ENCODE data around the gene UBE3C. TPM values are rescaled to one million over a fixed set of nuclear protein-coding genes. Genes with fewer than 3 reads are reported as not detected.
"Not testable (repeated sequence)": the region's sequence is repeated elsewhere in the genome, so short reads cannot be mapped to it uniquely, and the experiment has no call there.

UBE3C gene
- total RNA-seq, 1 experiment from 2014 or later = 87.6 TPM

DNA sequence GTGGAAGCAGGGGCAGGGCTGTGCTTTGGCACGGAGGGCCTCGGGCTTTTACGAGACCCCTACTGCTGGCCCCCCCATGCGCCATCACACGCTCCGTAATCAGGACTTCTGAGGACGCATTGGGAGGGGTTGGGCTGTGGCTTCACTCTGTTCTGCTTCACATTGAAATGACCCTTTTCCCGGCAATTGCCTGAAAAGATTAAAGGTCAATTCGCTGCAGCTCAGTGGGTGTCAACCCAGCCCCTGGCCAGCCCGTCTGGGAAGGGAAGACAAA, 41.7 kb upstream of the UBE3C start:
- intact Hi-C loops (cut with micrococcal nuclease; ENCODE audit: unreplicated experiment) (no loop called here), in situ Hi-C loops (cut with HindIII; ENCODE audit: low pct_unique_long_range_greater_than_20kb, low sequenced_read_pairs) (no loop called here)
- BruUV-seq (replicated peaks) = no TSS peak
- DNase-seq (ENCODE audit: low read depth, low spot score) (no peak), ATAC-seq (no peak)
- no peaks in the 10 kb centered on the region for H3K27me3 ChIP-seq (ENCODE audit: control insufficient read depth, insufficient read depth, low read length)
- TF ChIP-seq SIN3A (IDR thresholded peaks at IDR 0.05; ENCODE audit: borderline replicate concordance, insufficient read depth, low read depth, low read length) (no peak), POLR2AphosphoS5 (IDR thresholded peaks at IDR 0.05; ENCODE audit: low read depth, low read length) (no peak), TCF7L2 (IDR thresholded peaks at IDR 0.05; ENCODE audit: low read depth, low read length) (no peak)
- TF ChIP-seq, protein P1, sequence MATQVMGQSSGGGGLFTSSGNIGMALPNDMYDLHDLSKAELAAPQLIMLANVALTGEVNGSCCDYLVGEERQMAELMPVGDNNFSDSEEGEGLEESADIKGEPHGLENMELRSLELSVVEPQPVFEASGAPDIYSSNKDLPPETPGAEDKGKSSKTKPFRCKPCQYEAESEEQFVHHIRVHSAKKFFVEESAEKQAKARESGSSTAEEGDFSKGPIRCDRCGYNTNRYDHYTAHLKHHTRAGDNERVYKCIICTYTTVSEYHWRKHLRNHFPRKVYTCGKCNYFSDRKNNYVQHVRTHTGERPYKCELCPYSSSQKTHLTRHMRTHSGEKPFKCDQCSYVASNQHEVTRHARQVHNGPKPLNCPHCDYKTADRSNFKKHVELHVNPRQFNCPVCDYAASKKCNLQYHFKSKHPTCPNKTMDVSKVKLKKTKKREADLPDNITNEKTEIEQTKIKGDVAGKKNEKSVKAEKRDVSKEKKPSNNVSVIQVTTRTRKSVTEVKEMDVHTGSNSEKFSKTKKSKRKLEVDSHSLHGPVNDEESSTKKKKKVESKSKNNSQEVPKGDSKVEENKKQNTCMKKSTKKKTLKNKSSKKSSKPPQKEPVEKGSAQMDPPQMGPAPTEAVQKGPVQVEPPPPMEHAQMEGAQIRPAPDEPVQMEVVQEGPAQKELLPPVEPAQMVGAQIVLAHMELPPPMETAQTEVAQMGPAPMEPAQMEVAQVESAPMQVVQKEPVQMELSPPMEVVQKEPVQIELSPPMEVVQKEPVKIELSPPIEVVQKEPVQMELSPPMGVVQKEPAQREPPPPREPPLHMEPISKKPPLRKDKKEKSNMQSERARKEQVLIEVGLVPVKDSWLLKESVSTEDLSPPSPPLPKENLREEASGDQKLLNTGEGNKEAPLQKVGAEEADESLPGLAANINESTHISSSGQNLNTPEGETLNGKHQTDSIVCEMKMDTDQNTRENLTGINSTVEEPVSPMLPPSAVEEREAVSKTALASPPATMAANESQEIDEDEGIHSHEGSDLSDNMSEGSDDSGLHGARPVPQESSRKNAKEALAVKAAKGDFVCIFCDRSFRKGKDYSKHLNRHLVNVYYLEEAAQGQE (IDR thresholded peaks at IDR 0.05; ENCODE audit: insufficient read depth in 1 of 2, low read depth in 2 of 2, low read length in 1 of 2) = no peak
- TF ChIP-seq, protein P2, sequence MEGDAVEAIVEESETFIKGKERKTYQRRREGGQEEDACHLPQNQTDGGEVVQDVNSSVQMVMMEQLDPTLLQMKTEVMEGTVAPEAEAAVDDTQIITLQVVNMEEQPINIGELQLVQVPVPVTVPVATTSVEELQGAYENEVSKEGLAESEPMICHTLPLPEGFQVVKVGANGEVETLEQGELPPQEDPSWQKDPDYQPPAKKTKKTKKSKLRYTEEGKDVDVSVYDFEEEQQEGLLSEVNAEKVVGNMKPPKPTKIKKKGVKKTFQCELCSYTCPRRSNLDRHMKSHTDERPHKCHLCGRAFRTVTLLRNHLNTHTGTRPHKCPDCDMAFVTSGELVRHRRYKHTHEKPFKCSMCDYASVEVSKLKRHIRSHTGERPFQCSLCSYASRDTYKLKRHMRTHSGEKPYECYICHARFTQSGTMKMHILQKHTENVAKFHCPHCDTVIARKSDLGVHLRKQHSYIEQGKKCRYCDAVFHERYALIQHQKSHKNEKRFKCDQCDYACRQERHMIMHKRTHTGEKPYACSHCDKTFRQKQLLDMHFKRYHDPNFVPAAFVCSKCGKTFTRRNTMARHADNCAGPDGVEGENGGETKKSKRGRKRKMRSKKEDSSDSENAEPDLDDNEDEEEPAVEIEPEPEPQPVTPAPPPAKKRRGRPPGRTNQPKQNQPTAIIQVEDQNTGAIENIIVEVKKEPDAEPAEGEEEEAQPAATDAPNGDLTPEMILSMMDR (IDR thresholded peaks at IDR 0.05) = no peak
- H3K9me3 ChIP-seq (ENCODE audit: control insufficient read depth, insufficient read depth, low read depth, low read length) = no peaks in the 10 kb centered on the region
- POLR2A ChIA-PET = no interaction called here
- H3K27ac ChIP-seq (ENCODE audit: low read length) = no peak overlapping the region
- H3K4me1 ChIP-seq (ENCODE audit: control insufficient read depth, insufficient read depth, low read length) = no peaks in the 10 kb centered on the region
- no peak overlapping the region for H3K4me3 ChIP-seq (ENCODE audit: low read depth in 2 of 2, low read length in 2 of 2)
- no peaks in the 10 kb centered on the region for H3K36me3 ChIP-seq (ENCODE audit: control insufficient read depth, insufficient read depth, low read length)
- CTCF ChIA-PET = interaction anchor here (0.6 kb wide), 1 partner anchor 33 kb away, joined by 10 read pairs; no protein-coding TSS in a partner anchor

DNA sequence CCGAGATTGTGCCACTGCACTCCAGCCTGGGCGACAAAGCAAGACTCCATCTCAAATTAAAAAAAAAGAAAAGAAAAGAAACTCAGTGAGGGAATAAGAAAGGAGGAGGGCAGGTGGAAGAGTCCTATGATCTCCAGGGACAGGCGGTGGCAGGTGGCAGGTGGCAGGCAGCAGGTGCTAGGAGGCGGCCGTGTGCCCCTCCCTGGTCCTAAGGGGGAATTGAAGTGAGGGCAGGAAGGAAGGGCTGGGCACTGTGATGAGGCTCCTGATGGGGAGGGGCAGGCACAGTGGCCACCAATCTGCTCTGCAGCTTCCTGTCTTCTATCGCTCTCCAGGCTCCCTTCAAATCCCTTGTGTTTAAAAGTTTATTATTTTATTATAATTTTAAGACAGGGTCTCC, 41.2 kb upstream of the UBE3C start:
- Histone ChIP-seq H3K4me3 (ENCODE audit: low read depth in 2 of 2, low read length in 2 of 2) (no peak overlapping the region), H3K36me3 (ENCODE audit: control insufficient read depth, insufficient read depth, low read length) (no peaks in the 10 kb centered on the region), H3K27ac (ENCODE audit: low read length) (no peak overlapping the region), H3K4me1 (ENCODE audit: control insufficient read depth, insufficient read depth, low read length) (no peaks in the 10 kb centered on the region), H3K27me3 (ENCODE audit: control insufficient read depth, insufficient read depth, low read length) (no peaks in the 10 kb centered on the region), H3K9me3 (ENCODE audit: control insufficient read depth, insufficient read depth, low read depth, low read length) (no peaks in the 10 kb centered on the region)
- BruUV-seq (replicated peaks) = no TSS peak
- intact Hi-C loops (cut with micrococcal nuclease; ENCODE audit: unreplicated experiment) = no loop called here
- in situ Hi-C loops (cut with HindIII; ENCODE audit: low pct_unique_long_range_greater_than_20kb, low sequenced_read_pairs) = no loop called here
- ChIA-PET CTCF (no interaction called here), POLR2A (no interaction called here)
- TF ChIP-seq, protein P1 (IDR thresholded peaks at IDR 0.05; ENCODE audit: insufficient read depth in 1 of 2, low read depth in 2 of 2, low read length in 1 of 2) = no peak
- TF ChIP-seq, protein P2 (IDR thresholded peaks at IDR 0.05) = no peak
- TF ChIP-seq SIN3A (IDR thresholded peaks at IDR 0.05; ENCODE audit: borderline replicate concordance, insufficient read depth, low read depth, low read length) (no peak), TCF7L2 (IDR thresholded peaks at IDR 0.05; ENCODE audit: low read depth, low read length) (no peak), POLR2AphosphoS5 (IDR thresholded peaks at IDR 0.05; ENCODE audit: low read depth, low read length) (no peak)
- ATAC-seq = no peak
- DNase-seq (ENCODE audit: low read depth, low spot score) = no peak

DNA sequence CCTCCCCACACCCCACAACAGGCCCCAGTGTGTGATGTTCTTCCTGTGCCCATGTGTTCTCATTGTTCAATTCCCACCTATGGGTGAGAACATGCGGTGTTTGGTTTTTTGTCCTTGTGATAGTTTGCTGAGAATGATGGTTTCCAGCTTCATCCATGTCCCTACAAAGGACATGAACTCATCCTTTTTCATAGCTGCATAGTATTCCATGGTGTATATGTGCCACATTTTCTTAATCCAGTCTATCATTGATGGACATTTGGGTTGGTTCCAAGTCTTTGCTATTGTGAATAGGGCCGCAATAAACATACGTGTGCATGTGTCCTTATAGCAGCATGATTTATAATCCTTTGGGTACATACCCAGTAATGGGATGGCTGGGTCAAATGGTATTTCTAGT, 38.7 kb upstream of the UBE3C start:
- H3K4me3 ChIP-seq (ENCODE audit: low read depth in 2 of 2, low read length in 2 of 2); in situ Hi-C loops (cut with HindIII; ENCODE audit: low pct_unique_long_range_greater_than_20kb, low sequenced_read_pairs); DNase-seq (ENCODE audit: low read depth, low spot score); intact Hi-C loops (cut with micrococcal nuclease; ENCODE audit: unreplicated experiment); POLR2A ChIA-PET; H3K27me3 ChIP-seq (ENCODE audit: control insufficient read depth, insufficient read depth, low read length); H3K4me1 ChIP-seq (ENCODE audit: control insufficient read depth, insufficient read depth, low read length); H3K9me3 ChIP-seq (ENCODE audit: control insufficient read depth, insufficient read depth, low read depth, low read length); CTCF ChIA-PET; ATAC-seq; H3K27ac ChIP-seq (ENCODE audit: low read length); H3K36me3 ChIP-seq (ENCODE audit: control insufficient read depth, insufficient read depth, low read length); BruUV-seq (replicated peaks): not testable (repeated sequence)

DNA sequence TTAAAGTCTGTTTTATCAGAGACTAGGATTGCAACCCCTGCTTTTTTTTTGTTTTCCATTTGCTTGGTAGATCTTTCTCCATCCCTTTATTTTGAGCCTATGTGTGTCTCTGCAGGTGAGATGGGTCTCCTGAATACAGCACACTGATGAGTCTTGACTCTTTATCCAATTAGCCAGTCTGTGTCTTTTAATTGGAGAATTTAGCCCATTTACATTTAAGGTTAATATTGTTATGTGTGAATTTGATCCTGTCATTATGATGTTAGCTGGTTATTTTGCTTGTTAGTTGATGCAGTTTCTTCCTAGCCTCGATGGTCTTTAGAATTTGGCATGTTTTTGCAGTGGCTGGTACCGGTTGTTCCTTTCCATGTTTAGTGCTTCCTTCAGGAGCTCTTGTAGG, 35.1 kb upstream of the UBE3C start:
- POLR2A ChIA-PET; in situ Hi-C loops (cut with HindIII; ENCODE audit: low pct_unique_long_range_greater_than_20kb, low sequenced_read_pairs); intact Hi-C loops (cut with micrococcal nuclease; ENCODE audit: unreplicated experiment): not testable (repeated sequence)

More for the DNA sequence above, 35.1 kb upstream of the UBE3C start:
- H3K4me3 ChIP-seq (ENCODE audit: low read depth in 2 of 2, low read length in 2 of 2); ATAC-seq; BruUV-seq (replicated peaks); H3K27ac ChIP-seq (ENCODE audit: low read length); H3K36me3 ChIP-seq (ENCODE audit: control insufficient read depth, insufficient read depth, low read length); DNase-seq (ENCODE audit: low read depth, low spot score); H3K9me3 ChIP-seq (ENCODE audit: control insufficient read depth, insufficient read depth, low read depth, low read length); H3K27me3 ChIP-seq (ENCODE audit: control insufficient read depth, insufficient read depth, low read length); CTCF ChIA-PET; H3K4me1 ChIP-seq (ENCODE audit: control insufficient read depth, insufficient read depth, low read length): not testable (repeated sequence)

Measured in Panc1 (cell line).